GM19463 (cell line): ENCODE data around the gene SLC1A7.

Source experiments
- ATAC-seq: cut with Tn5 transposase; IDR thresholded peaks from one replicate; pipeline ENCODE4 v1.9.1; 2021; ENCODE audit warnings: mild to moderate bottlenecking, moderate library complexity; ENCODE audit not compliant: unreplicated experiment

The SLC1A7 gene

GRCh38 chr1:53078333-53079101 lies 63.9 kb downstream of the SLC1A7 start:
- no peak for ATAC-seq

GRCh38 chr1:53077599-53077965 lies 64.9 kb downstream of the SLC1A7 start:
- ATAC-seq = no peak

GRCh38 chr1:53076721-53077598 lies 65.5 kb downstream of the SLC1A7 start:
- ATAC-seq = no peak

GRCh38 chr1:53076165-53076564 lies 66.3 kb downstream of the SLC1A7 start:
- no peak for ATAC-seq

GRCh38 chr1:53075761-53076163 lies 66.7 kb downstream of the SLC1A7 start:
- ATAC-seq = no peak

- no peak for ATAC-seq
Observed at GRCh38 chr1:53075206-53075605, 67.2 kb downstream of the SLC1A7 start.

GRCh38 chr1:53074313-53075154 lies 67.9 kb downstream of the SLC1A7 start:
- no peak for ATAC-seq

GRCh38 chr1:53073868-53074311 lies 68.5 kb downstream of the SLC1A7 start:
- ATAC-seq = no peak

GRCh38 chr1:53073287-53073686 lies 69.2 kb downstream of the SLC1A7 start:
- ATAC-seq = no peak

GRCh38 chr1:53071915-53072314 lies 70.5 kb downstream of the SLC1A7 start:
- no peak for ATAC-seq

GRCh38 chr1:53071167-53071865 lies 71.1 kb downstream of the SLC1A7 start:
- ATAC-seq = no peak

GRCh38 chr1:53070621-53071020 lies 71.8 kb downstream of the SLC1A7 start:
- ATAC-seq = no peak

GRCh38 chr1:53069663-53070327 lies 72.6 kb downstream of the SLC1A7 start:
- no peak for ATAC-seq

GRCh38 chr1:53069265-53069662 lies 73.2 kb downstream of the SLC1A7 start:
- no peak for ATAC-seq

- no peak for ATAC-seq
Observed at GRCh38 chr1:53068314-53069099, 73.9 kb downstream of the SLC1A7 start.

GRCh38 chr1:53067886-53068285 lies 74.6 kb downstream of the SLC1A7 start:
- ATAC-seq = no peak

- no peak for ATAC-seq
Observed at GRCh38 chr1:53066891-53067738, 75.3 kb downstream of the SLC1A7 start.

GRCh38 chr1:53066488-53066887 lies 76.0 kb downstream of the SLC1A7 start:
- ATAC-seq = no peak
